Sciatic nerve (tissue), 2 donors: Measurements from ENCODE around the gene IGSF8. TPM values are rescaled to one million over a fixed set of nuclear protein-coding genes. Genes with fewer than 3 reads are reported as not detected.

ENCODE experiments used
- ATAC-seq: fragments of 200-7000 bp; cut with Tn5 transposase; one replicate; pipeline ENCODE4 v1.9.1; 2020; ENCODE audit warnings: mild to moderate bottlenecking, moderate library complexity
- DNase-seq: peaks from one replicate; pipeline ENCODE4 v3.0.0-alpha.2; 2020; ENCODE audit warnings: low spot score
- intact Hi-C: fragments of 100-400 bp; cut with DNase I; formaldehyde crosslinking; loops from one replicate; pipeline ENCODE4 v1.14.2; 2022
- total RNA-seq: library from RNA; stranded (reverse); fragmentation: NEBNext Ultra II Directional; extraction: Animal tissue kit (Norgen Biotek cat#: 25700); gene quantifications from one replicate; pipeline ENCODE4 v1.2.1, GENCODE V29; 2021
- donor health status: DM: no; HTN: no; CAD: no.
- donor health status: DM: no; HTN: no; CAD: no.

Gene IGSF8, protein sequence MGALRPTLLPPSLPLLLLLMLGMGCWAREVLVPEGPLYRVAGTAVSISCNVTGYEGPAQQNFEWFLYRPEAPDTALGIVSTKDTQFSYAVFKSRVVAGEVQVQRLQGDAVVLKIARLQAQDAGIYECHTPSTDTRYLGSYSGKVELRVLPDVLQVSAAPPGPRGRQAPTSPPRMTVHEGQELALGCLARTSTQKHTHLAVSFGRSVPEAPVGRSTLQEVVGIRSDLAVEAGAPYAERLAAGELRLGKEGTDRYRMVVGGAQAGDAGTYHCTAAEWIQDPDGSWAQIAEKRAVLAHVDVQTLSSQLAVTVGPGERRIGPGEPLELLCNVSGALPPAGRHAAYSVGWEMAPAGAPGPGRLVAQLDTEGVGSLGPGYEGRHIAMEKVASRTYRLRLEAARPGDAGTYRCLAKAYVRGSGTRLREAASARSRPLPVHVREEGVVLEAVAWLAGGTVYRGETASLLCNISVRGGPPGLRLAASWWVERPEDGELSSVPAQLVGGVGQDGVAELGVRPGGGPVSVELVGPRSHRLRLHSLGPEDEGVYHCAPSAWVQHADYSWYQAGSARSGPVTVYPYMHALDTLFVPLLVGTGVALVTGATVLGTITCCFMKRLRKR
- 54.9 TPM for total RNA-seq

DNA sequence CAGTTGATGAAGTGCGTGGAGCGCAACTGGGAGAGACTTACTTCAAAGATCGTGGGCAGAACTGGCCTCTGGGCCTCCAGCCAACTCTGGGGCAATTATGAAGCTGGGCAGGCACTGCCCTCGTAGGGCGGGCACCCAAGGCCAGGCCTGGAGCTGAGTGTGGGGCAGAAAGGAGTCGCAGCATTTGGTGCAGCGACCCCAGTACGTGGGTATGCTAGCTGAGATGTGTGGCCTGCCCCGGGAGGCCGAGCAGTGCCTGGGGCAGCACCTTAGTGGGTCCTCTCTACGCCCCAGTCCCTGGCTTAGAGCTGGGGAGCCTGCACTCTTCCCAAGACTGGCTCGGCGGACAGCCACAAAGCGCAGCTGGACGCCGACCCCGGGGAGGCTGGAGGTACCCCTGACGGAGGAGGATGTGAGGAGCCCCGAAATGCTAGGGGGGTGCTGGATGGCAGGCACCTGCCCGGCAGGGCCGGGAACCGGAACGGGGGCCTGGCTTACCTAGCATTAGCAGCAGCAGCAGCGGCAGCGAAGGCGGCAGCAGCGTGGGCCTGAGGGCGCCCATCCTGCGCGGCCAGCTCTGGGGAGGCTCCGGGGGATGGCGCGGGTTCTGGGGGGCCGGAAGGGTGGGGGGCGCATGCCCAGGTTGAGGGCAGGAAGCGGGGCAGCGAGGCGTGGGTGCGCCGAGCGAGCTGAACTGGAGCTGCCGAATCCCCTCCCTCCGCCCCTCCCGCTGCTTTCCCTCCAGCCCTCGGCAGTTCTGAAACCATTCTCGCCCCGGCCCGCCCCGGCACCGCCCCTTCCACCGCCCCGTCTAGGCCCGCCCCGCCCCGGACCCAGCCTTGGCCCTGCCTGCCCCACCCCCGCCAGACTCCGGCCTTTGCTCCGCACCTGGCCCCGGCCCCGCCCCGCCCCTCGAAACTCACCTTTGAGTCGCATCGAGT lies at the start of gene IGSF8:
Gene IGSF8 (minus strand): TSS at position 709 of the 941 bp plus-strand sequence. CDS start 147 bp downstream, at position 562.
- intact Hi-C loops = loop anchor here (10.0 kb wide), 2 partner anchors 117 to 157 kb away; no protein-coding TSS in a partner anchor
- ATAC-seq = peak; percentile 54
- peak; percentile 96 for DNase-seq

DNA sequence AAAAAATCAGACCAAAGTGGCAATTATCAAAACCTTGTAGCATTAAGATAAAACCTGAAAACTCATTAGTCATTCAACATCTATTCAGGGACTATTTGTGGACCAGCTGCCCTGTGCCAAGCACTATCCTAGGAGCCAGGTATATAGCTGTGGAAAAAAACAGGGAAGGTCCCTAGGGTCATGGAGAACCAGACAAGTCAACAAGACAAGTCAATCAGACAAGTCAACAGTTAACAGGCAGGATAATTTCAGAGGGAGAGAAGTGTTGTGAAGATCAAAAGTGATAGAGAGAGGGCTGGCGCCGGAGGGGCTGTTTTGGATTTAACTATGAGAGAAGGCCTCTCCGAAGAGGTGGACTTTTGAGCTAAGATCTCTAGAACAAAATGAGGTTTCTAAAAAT lies 49.7 kb upstream of the IGSF8 start:
- DNase-seq (no peak), ATAC-seq (no peak)
- intact Hi-C loops = no loop called here

DNA sequence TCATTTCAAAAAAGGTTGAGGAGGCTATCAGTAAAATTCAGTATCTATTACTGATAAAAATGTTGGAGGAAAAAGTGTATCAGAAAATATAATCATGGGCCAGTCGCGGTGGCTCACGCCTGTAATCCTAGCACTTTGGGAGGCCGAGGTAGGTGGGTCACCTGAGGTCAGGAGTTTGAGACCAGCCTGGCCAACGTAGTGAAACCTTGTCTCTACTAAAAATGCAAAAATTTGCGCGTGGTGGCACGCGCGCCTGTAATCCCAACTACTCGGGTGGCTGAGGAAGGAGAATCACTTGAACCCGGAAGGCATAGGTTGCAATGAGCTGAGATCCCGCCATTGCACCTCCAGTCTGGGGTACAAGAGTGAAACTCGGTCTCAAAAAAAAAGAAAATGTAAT lies 47.7 kb upstream of the IGSF8 start:
- DNase-seq = no peak
- no peak for ATAC-seq
- intact Hi-C loops = no loop called here

DNA sequence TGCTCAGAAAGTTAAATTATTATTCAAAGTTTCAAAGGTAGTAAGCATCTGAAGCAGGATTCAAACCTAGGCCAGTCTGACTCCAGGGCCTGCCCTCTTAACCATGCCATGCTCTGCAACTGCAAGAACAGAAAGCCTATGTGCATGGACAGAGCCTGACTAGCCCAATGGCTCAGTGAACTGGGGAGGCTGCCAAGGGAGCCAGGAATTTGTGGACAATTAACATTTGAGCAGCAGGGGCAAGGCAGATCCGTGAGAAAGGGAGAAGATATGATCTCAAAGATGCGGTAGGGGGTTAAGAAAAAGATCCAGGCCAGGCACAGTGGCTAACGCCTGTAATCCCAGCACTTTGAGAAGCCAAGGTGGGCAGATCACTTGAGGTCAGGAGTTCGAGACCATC lies 46.5 kb upstream of the IGSF8 start:
- intact Hi-C loops = no loop called here
- no peak for DNase-seq

DNA sequence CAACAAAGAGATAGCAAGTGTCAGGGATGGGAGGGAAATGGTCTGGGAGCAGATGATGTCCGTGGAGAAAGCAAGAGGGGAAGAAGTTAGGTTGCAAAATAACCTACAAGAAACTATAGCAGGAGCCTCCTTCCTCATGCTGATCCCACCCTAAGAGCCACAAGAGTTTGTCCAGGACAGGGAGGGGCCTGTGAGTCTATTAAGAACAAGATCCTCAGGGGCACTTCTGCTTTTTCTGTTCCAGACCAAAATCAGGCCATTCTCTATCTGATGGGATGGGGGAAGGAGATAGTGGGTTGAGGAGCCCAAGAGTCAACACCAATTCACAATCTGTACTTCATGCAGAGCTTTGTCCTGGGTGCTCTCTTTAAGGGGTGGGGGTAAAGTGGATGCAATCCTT lies 45.3 kb upstream of the IGSF8 start:
- peak; percentile 31 for ATAC-seq
- intact Hi-C loops = no loop called here
- no peak for DNase-seq

More for the DNA sequence above, 46.5 kb upstream of the IGSF8 start:
- peak; percentile 34 for ATAC-seq

DNA sequence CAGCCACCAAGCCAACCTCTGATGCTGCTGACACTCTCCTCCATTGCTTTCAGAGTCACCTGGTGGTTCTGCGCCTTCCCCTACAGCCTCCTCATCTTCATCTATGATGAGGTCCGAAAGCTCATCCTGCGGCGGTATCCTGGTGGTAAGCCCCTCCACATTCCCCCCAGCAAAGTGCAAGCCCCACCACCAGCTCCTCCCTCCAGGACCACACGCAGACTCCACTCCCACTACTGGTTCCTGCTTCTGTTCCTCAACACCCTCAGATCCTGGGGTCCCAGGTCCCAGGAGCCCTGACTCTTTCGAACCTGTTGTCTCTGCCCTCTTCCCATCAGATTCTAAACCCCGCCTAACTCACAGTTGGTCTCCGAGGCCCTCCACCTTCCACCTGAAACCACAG lies 41.4 kb upstream of the IGSF8 start:
- DNase-seq = no peak
- no peak for ATAC-seq
- intact Hi-C loops = no loop called here

DNA sequence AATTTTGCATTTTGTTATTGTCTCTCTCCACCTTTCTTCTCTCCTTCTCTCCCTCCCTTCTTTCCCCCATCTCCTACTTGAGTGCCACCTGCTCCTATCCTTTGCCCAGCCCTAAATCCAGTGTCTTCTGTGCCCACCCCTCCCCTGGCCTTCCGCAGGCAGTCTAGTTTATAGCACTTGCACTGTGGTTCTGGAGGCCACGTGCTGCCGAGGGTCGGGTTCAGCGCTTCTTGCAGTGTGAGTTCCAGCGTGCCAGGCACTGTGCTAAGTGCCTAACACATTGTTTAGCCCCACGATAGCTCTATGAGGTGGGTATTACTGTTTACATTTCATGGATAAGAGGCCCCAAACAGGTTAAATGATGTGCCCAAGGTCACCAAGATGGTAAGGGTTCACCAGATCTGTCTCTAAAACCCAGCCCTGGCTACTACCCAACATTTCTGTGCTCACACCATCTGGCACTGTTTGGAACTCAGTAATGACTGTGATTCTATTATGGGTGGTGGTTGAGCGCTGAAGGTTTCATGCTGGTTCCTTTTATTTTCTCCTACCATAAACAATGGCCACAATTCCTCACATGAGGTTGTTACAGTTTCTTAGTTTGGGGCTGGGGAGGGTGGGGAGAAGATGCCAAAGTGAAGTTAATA lies 38.9 kb upstream of the IGSF8 start:
- DNase-seq (no peak), ATAC-seq (no peak)
- intact Hi-C loops = no loop called here

DNA sequence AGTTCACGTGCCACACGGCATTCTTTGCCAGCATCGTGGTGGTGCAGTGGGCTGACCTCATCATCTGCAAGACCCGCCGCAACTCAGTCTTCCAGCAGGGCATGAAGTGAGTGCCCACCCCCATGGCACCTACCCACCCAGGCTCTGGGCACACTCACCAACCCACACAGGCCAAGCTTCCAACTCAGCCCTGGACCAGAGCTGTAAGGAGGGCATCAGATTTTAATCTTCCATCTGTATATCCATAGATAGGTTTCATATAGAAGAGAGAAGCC lies 38.4 kb upstream of the IGSF8 start:
- DNase-seq (no peak), ATAC-seq (no peak)
- intact Hi-C loops = no loop called here

DNA sequence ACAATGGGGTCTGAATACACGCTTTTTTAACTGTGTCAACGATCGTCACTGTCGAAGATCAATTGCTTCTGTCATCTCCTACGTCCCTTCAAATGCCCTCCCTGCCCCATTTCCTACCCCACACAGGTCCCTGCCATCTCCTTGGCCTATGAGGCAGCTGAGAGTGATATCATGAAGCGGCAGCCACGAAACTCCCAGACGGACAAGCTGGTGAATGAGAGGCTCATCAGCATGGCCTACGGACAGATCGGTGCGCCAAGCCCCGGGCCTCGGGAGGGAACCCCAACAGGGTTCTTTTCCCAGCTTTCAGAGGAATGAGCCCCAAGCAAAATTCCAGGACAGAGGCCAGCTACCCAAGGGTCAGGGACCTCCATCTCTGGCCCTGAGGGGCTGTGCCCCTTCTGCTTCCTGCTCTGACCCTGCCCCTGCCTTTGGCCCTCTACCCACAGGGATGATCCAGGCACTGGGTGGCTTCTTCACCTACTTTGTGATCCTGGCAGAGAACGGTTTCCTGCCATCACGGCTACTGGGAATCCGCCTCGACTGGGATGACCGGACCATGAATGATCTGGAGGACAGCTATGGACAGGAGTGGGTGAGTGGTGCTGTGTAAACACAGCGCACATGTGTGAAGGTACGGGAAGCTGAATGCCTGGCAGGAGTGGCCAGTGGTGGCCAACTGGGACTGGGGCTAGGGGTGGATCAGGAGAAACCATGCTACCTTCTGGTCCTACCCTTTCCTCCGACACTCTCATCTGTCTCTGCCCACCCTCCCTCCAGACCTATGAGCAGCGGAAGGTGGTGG lies 37.9 kb upstream of the IGSF8 start:
- DNase-seq = no peak
- no peak for ATAC-seq
- intact Hi-C loops = no loop called here

DNA sequence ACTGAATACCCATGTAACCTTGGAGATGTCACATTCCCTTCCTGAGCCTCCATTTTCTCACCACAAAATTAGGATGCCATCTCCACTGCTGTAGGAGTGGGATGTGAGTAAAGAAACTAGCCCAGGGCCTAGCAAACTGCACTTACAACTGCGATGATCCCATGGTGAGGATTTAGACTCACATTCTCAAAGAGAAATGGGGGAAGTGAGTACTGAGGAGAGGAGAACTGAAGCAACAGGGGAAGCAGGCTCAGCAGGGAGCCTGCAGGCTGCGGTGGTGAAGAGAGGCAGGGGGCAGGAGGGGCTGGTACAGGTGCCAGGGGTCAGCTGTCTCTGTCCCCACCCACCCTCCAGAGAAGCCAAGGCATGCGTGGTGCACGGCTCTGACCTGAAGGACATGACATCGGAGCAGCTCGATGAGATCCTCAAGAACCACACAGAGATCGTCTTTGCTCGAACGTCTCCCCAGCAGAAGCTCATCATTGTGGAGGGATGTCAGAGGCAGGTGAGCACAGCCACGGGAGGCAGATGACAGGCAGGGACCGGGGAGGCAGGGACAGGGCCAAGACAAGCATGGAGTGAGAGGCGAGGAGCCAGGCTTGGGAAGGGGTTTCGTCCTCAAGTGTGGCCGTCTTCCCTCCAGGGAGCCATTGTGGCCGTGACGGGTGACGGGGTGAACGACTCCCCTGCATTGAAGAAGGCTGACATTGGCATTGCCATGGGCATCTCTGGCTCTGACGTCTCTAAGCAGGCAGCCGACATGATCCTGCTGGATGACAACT lies 36.6 kb upstream of the IGSF8 start:
- intact Hi-C loops = no loop called here
- ATAC-seq (no peak), DNase-seq (peak; percentile 48)

DNA sequence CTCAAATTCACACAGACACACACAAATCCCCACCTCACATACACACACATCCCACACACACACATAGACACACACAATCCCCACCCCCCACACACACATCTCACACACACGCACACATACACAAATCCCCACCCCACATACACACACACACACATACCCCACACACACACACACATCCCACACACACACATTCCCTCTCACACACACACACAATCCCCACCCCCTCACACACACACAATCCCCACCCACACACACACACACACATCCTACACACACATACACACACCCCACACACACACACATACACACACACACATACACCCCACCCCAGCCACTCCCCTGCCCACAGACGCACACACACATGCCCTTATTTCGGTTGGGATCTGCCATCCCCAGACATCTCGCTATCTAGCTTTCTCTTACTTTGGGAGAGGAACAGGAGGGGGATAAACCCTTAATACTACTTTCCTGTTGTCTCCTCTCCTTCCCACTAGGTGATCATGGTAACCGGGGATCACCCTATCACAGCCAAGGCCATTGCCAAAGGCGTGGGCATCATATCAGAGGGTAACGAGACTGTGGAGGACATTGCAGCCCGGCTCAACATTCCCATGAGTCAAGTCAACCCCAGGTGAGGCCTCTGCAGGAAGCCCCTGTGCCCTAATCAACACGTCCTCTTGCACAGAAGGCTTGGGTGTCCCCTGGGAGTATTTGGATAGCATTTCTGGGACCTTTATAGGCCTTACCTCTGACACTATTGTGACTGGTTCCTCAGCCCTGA lies 35.8 kb upstream of the IGSF8 start:
- ATAC-seq (no peak), DNase-seq (peak; percentile 32)
- intact Hi-C loops = no loop called here

DNA sequence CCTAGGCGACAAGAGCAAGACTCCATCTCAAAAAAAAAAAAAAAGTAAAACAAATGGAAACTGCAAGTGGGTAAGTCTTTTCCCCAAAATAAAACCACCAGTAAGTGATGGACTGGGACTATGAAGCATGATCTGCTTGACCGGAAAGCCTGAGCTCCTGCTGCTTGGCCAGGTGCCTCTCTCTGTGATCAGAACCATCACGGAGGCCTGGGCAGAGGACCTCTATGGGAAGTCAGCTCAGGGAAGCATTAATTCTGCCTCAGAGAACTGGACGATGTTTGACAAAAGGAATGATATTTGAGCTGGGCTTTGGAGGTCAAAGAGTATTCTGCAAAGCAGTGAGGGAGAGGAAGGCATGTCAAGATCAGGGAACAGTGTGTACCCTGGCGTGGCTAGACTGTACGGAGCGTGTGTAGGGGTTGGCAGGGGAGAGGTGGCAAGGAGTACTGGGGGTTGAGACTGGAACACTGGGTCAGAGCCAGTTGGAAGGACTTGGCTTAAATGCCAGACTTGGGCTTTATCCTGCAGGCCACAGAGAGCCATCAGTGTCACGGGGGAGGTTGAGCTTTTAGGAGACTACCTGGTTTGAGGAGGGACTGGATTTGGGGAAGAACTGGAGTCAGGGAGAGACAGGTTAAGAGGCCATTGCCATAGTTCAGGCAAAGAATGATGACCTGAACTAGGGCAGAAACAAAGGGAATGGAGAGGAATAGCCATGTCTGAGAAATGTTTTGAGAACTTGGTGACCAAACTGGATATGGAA lies 33.6 kb upstream of the IGSF8 start:
- ATAC-seq (peak; percentile 39), DNase-seq (no peak)
- intact Hi-C loops = no loop called here

DNA sequence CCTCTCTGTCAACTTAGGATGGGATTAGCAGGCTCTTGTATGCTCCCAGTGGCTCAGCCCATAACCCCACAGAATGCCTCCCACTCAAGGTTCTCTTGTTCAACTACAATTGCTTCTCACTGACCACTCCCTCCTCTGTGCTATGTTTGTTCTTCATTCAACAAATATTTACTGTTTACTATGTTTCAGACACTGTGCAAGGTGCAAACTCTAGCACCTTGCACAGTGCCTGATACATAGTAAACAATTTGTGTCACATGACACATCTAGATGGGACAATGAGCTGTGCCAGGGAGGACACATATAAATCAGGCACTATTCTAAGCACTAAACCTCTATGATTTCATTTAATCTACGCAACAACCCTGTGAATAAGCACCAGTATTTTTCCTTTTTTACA lies 32.5 kb upstream of the IGSF8 start:
- intact Hi-C loops = no loop called here
- no peak for ATAC-seq

DNA sequence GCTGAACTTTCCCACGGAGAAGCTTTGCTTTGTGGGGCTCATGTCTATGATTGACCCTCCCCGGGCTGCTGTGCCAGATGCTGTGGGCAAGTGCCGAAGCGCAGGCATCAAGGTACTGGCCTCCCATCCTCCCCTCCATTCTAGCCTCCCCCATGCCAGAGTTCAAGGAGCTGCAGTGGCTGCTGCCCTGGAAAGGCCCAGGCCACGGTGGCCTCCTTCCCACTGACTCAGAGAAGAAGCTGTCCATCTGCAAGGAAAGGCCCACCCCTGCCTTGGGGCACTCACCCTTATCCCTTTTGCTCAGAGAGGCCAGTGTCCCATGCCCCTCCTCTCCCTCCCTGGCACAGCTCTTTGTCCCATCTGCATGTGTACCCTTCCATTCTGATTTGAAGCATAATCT lies 32.1 kb upstream of the IGSF8 start:
- ATAC-seq = no peak
- DNase-seq = no peak
- intact Hi-C loops = no loop called here

More for the DNA sequence above, 32.5 kb upstream of the IGSF8 start:
- no peak for DNase-seq

DNA sequence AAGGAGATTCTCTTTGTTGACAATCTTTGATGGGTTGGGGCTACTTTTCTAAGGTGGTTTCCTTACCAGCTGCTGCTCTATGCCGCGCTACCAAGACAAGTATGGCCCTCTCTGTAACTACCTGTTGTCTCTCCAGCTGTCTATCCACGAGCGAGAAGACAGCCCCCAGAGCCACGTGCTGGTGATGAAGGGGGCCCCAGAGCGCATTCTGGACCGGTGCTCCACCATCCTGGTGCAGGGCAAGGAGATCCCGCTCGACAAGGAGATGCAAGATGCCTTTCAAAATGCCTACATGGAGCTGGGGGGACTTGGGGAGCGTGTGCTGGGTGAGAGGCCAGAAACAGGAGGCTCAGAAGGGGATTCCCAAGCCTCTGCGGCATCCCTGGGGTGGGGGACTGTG lies 31.5 kb upstream of the IGSF8 start:
- no peak for ATAC-seq
- intact Hi-C loops = no loop called here
- DNase-seq = no peak

DNA sequence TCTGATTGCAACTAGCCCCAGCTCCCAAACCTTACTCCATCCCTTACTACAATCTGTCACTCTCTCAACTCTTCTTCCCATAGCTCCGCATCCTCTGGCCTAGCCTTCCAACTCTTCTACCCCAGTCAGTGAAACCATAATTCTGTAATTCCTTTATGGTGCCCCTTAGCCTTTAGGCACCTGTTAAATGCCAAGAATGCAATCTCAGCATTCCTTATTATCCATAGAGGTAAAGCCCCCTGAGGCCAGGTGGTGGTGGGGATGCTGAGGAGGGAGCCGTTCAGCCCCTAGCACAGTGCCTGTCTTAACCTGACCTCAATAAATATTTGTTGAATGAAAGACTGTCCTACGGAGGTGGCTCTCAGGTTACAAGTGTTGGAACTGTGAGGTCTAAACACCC lies 31.1 kb upstream of the IGSF8 start:
- ATAC-seq = no peak
- DNase-seq = no peak
- intact Hi-C loops = no loop called here
